Right ventricle myocardium inferior (tissue), 1 donor: ENCODE results near the gene TYR. TPM values are rescaled to one million over a fixed set of nuclear protein-coding genes. Genes with fewer than 3 reads are reported as not detected.
A peak's percentile ranks its signal among the peaks of the same experiment; 100 is the strongest.
"Not testable (repeated sequence)": the region's sequence is repeated elsewhere in the genome, so short reads cannot be mapped to it uniquely, and the experiment has no call there.

Experiments used
- ATAC-seq: fragments of 200-7000 bp; cut with Tn5 transposase; one replicate; pipeline ENCODE4 v1.9.1; 2020; ENCODE audit warnings: mild to moderate bottlenecking, moderate library complexity
- DNase-seq: peaks from one replicate; pipeline ENCODE4 v3.0.0; 2021; ENCODE audit errors: missing footprints
- intact Hi-C: fragments of 100-400 bp; cut with DNase I; formaldehyde crosslinking; loops from one replicate; pipeline ENCODE4 v1.11.0; 2022
- long read RNA-seq: library from polyadenylated mRNA; unstranded; transcript quantifications from one replicate; pipeline ENCODE4 v2.0.0, GENCODE V29; 2021
- total RNA-seq: library from RNA; stranded (reverse); fragmentation: NEBNext Ultra II Directional; extraction: Animal tissue kit (Norgen Biotek cat#: 25700); gene quantifications from one replicate; pipeline ENCODE4 v1.2.1, GENCODE V29; 2021
- donor health status: DM: no; HTN: yes; CAD: no; lungs with severe emphysema.

Gene TYR
- not detected for total RNA-seq
- long read RNA-seq: 0 reads

GRCh38 chr11:89177691-89178231 is at the start of gene TYR:
TYR (plus strand) TSS chr11:89177875; CDS start chr11:89177954, 79 bp downstream.
- DNase-seq (peak; percentile 27), ATAC-seq (no peak)
- intact Hi-C loops: no loop called here

GRCh38 chr11:89136606-89137005 is 41.1 kb upstream of the TYR start:
- intact Hi-C loops: no loop called here
- no peak for DNase-seq
- no peak for ATAC-seq

GRCh38 chr11:89147229-89147628 is 30.4 kb upstream of the TYR start:
- no peak for DNase-seq
- no peak for ATAC-seq
- intact Hi-C loops: no loop called here

GRCh38 chr11:89159974-89160373 is 17.7 kb upstream of the TYR start:
- intact Hi-C loops: no loop called here

GRCh38 chr11:89161949-89162348 is 15.7 kb upstream of the TYR start:
- intact Hi-C loops: no loop called here
- no peak for ATAC-seq
- no peak for DNase-seq

More at GRCh38 chr11:89159974-89160373, 17.7 kb upstream of the TYR start:
- DNase-seq (no peak), ATAC-seq (no peak)

GRCh38 chr11:89163686-89164085 is 14.0 kb upstream of the TYR start:
- intact Hi-C loops: no loop called here
- no peak for ATAC-seq
- DNase-seq: no peak

- intact Hi-C loops: no loop called here
- ATAC-seq (no peak), DNase-seq (no peak)
These were observed 9.3 kb upstream of the TYR start for GRCh38 chr11:89168396-89168795.

- DNase-seq (no peak), ATAC-seq (no peak)
- intact Hi-C loops: no loop called here
These were observed 1.9 kb upstream of the TYR start for GRCh38 chr11:89175796-89176195.

- no peak for ATAC-seq
These were observed 737 bp upstream of the TYR start for GRCh38 chr11:89176938-89177337.

GRCh38 chr11:89181111-89181510 is 3.4 kb downstream of the TYR start:
- ATAC-seq: no peak
- no peak for DNase-seq
- intact Hi-C loops: no loop called here

More at GRCh38 chr11:89176938-89177337, 737 bp upstream of the TYR start:
- DNase-seq: no peak
- intact Hi-C loops: no loop called here

GRCh38 chr11:89182773-89183518 is 5.3 kb downstream of the TYR start:
- intact Hi-C loops: no loop called here
- ATAC-seq: no peak
- no peak for DNase-seq

GRCh38 chr11:89184021-89184420 is 6.3 kb downstream of the TYR start:
- no peak for ATAC-seq
- intact Hi-C loops: no loop called here
- no peak for DNase-seq

GRCh38 chr11:89189776-89190175 is 12.1 kb downstream of the TYR start:
- intact Hi-C loops: no loop called here
- DNase-seq (no peak), ATAC-seq (no peak)

- no peak for ATAC-seq
- intact Hi-C loops: no loop called here
- no peak for DNase-seq
These were observed 23.5 kb downstream of the TYR start for GRCh38 chr11:89201138-89201537.

GRCh38 chr11:89203814-89204213 is 26.1 kb downstream of the TYR start:
- intact Hi-C loops: no loop called here
- no peak for ATAC-seq
- DNase-seq: no peak

- intact Hi-C loops: no loop called here
- ATAC-seq (no peak), DNase-seq (no peak)
These were observed 27.7 kb downstream of the TYR start for GRCh38 chr11:89205378-89205777.

- intact Hi-C loops: no loop called here
- DNase-seq: no peak
- no peak for ATAC-seq
These were observed 43.1 kb downstream of the TYR start for GRCh38 chr11:89220684-89221339.

GRCh38 chr11:89235083-89235482 is 57.4 kb downstream of the TYR start:
- no peak for DNase-seq
- no peak for ATAC-seq
- intact Hi-C loops: no loop called here

- ATAC-seq (no peak), DNase-seq (no peak)
- intact Hi-C loops: no loop called here
These were observed 58.3 kb downstream of the TYR start for GRCh38 chr11:89235976-89236375.

GRCh38 chr11:89247007-89247406 is 69.3 kb downstream of the TYR start:
- ATAC-seq, intact Hi-C loops, DNase-seq: not testable (repeated sequence)
